GM18909 (cell line): ENCODE data around the gene CACNA1B.

Experiments used
- ATAC-seq: cut with Tn5 transposase; IDR thresholded peaks from one replicate; pipeline ENCODE4 v1.9.1; 2021; ENCODE audit warnings: mild to moderate bottlenecking; ENCODE audit not compliant: unreplicated experiment, poor library complexity

The CACNA1B gene

DNA sequence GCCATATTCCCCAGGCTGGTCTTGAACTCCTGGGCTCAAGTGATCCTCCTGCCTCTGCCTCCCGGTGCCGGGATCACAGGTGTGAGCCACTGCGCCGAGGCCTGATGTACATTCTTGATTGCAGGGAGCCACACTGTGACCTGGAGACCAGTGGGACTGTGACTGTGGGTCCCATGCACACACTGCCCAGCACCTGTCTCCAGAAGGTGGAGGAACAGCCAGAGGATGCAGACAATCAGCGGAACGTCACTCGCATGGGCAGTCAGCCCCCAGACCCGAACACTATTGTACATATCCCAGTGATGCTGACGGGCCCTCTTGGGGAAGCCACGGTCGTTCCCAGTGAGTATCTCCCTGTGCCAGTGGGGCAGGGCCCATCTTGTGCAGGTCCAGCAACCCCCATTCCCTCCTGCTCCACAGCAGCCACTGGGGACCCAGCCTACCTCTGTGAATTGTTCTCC, 147.3 kb downstream of the CACNA1B start:
- no peak for ATAC-seq

DNA sequence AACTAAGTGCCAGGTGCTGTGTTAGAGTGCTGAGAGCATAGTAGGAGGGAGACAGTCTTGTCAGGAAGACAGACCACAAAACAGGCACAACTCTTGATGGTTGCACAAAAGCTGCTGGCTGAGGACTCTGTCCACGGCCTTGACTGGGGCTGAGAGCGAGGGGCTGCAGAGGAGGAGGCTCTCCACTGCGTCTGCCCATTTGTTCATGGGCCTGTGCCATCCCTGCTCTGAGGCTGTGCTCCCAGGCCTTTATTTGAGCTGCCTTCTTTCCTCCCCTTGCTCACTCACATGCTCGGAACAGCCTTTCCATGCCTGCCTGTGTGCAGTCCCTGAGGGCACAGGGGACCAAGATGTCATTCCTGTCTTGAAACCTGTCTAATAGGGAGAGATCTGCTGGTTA, 147.8 kb downstream of the CACNA1B start:
- ATAC-seq = no peak

DNA sequence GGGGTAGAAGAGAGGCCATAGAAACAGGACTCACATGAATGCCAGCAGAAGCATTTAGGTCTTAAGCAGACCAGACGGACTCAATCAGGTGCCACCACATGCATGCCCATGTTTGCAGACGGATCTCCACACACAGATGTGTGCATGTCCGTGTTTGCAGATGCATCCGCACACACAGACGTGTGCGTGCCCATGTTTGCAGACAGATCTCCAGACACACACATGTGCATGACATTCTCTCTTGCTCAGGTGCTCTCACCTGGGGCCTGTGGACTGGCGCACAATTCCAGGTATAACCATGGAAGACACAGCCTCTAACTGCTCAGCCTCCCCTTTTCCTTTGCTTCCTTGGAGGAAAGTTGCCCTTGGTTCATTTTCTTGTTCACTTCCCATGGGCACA, 148.3 kb downstream of the CACNA1B start:
- ATAC-seq = no peak

DNA sequence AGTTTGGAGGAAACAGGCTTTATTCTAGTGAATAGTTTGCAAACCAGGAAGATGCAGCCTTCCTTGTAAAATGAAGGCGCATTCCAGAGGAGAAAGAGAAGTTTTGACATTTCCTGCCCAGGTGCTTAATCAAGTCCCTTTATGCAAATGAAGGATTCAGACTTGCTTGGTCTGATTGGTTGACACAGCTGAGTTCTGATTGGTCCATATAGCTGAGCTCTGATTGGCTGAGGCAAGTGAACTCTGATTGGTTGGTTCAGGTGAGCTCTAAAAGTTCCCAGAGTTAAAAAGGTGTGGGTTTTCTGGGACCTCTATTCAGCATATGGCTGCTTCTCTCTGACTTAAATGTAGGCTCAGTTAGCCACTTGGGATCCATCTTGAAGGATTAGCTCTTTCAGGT, 151.0 kb downstream of the CACNA1B start:
- no peak for ATAC-seq

DNA sequence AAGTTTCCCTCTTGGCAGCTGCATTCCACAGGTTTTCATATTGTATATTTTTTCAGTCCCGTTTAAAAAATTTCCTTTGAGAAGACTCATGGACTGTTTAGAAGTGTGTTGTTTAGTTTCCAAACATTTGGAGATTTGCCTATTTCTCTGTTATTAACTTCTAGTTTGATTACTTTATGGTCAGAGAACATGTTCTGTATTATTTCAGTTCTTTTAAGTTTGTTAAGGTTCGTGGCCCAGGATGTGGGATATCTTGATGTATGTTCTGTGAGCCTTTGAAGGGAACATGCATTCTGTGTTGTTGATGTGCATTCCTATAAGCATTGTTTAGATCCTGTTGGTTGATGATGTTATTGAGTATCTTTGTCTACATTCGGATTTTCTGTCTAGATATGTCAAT, 153.6 kb downstream of the CACNA1B start:
- no peak for ATAC-seq

DNA sequence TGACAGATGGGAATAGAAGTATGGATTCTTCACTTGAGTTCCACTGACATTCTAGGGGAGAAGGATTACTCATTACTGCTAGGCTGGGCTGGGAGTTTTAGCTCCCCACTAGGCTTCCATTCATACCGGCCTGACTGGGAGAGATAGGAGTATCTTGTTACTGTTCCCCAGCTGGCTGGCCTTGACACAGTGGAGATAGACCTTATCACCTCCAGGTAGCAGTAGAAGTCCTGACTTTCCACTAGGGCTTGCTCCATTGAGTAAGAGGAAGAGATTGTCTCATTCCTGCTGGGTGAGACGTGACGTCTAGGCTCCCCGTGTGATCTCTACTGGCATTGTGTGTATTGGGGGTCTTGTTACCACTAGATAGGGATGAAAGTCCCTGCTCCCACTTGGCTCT, 156.4 kb downstream of the CACNA1B start:
- ATAC-seq = no peak

DNA sequence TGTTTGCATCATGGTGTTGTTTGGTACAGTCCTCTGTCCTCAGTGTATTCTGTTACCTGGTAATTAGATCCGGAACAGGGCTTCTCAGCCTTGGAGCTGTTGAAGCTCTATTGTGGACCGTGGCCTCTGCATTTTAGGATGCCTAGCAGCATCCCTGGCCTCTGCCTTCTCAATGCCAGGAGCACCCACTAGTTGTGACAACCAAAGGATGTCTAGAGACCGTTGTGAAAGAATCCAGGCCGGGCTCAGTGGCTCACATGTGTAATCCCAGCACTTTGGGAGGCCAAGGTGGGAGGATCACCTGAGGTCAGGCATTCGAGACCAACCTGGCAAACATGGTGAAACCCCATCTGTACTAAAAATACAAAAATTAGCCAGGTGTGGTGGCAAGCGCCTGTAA, 159.6 kb downstream of the CACNA1B start:
- no peak for ATAC-seq

DNA sequence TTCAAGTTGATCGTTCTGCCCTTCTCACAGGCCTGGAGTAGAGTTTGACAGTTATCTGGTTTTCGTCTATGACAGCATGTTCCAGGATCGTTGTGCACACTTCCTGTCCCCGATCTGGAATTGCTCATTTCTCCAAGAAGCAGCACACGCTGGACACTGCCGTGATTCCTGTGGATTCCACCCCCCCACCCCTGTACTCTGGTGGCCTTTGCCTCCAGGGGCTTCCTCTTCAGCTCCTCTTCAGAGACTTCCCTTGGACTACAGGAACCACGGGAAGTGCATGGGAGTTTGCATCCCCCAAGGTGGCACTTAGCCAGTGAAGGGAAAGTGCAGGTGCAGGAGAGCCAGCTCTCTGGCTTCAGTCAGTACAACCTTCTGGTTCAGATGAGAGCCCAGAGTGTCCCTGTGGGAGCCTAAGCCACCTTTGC, 160.7 kb downstream of the CACNA1B start:
- no peak for ATAC-seq

DNA sequence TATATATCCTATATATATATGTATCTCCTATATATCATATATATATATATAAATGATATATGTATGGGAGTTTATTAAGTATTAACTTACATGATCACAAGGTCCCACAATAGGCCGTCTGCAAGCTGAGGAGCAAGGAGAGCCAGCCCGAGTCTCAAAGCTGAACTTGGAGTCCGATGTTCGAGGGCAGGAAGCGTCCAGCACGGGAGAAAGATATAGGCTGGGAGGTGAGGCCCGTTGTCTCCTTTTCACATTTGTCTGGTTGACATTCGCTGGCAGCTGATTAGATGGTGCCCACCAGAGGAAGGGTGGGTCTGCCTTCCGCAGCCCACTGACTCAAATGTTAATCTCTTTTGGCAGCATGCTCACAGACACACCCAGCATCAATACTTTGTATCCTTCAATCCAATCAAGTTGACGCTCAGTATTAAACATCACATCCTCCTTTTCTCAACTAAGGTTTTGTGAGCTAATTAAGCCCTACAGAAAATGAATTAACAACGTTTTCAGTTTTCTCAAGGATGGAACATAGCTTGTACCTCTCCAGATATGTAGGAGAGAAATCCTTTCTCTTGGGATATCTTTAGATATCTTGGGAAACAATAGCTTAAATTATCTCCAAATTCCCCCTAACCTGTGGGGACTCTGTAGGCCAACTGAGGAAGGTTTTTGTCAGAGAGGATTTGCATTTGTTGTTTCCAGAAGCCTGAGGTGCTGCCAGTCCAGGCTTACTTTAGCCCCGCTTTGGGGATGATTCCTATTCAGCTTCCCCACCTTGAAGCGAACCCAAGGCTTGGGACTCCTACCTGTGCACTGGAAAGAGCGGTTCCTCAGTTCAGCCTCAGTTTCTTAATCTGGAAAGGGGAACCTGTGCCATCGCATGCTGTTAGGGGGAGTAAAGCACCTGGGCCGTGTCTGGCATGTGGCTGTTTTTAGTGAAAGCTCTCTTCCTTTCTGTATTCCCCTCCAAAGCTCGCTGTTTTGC, 163.2 kb downstream of the CACNA1B start:
- ATAC-seq = no peak

DNA sequence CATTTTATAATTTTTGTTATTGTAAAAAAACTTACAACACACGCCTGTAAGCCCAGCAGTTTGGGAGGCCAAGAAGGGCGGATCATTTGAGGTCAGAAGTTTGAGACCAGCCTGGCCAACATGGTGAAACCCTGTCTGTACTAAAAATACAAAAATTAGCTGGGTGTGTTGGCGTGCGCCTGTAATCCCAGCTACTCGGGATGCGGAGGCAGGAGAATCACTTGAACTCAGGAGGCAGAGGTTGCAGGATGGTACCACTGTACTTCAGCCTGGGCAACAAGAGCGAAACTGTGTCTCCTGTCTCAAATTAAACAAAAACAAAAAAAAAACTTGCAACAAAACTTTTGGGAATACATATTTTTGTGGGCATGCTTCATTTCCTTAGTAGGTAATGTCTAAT, 164.6 kb downstream of the CACNA1B start:
- no peak for ATAC-seq

DNA sequence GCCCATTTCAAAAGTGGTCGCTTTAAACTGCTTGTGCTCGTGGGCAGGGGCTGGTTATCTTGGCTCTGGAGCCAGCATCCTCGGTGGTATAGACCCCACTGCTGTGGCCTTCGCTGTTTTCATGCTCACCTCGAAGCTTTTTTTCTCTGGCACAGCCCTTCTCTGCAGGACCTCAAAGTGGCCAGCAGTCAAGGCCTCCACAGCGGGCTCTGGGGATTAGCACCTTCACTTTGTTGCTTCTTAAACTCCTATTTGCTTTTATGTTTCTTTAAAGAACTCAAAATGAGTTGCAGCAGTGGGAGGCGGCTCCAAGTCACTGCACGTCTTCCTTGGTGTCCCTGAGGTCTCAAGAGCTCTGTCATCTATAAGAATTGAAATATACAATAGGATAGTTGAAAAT, 165.1 kb downstream of the CACNA1B start:
- ATAC-seq = no peak

DNA sequence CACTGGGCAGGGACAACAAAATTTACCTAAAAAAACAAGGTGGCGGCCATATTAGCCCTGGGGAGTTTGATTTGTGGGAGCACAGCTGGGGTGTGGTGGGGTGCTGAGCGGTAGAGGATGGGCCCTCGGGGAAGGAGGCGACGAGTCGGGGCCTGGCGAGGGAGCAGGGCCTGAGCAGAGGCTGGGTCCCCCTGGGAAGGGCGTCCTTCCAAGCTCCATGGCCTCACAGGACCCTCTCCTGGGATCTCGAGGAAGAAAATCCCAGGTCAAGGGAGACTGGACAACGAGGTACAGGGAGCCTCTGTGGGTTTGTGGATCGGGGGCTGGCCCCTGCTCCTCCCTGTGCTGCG, 165.5 kb downstream of the CACNA1B start:
- ATAC-seq = no peak

DNA sequence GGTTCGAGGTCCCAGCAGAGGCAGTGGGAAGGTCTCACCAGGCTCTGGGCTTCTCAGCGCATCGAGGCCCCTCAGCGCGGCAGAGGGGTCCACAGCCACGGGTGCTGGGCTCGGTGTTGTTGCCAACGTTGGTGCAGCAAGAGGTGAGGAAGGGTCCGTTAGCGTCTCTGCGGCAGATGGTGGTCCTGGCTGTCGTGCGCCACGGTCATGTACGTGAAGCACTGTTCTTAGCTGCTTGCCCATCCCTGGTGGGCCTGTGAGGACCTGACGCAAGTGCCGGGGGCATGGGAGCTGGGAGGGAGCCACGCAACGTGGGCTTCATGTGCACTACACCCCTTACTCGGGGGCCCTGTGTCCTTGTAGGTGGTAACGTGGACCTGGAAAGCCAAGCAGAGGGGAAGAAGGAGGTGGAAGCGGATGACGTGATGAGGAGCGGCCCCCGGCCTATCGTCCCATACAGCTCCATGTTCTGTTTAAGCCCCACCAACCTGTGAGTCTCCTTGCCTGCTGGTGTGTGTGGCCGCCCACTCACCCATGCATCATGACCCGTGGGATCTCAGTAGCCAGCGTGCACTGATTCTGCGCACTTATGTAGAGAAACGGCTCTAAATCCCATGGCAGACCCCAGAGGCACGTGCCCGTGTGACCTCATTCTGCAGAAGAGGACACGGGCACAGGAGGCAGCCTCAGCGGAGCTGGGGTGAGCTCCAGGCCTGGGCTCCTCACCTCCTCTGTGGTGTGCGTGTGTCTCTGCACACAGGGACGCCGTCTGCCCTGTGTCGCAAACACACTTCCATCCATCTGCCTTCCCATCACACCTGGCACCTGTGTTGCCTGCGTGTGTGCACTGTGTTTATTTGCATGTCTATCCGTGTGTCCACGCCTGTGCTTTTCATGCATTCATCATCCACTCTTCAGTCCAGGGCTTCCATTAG, 166.1 kb downstream of the CACNA1B start:
- ATAC-seq = no peak

DNA sequence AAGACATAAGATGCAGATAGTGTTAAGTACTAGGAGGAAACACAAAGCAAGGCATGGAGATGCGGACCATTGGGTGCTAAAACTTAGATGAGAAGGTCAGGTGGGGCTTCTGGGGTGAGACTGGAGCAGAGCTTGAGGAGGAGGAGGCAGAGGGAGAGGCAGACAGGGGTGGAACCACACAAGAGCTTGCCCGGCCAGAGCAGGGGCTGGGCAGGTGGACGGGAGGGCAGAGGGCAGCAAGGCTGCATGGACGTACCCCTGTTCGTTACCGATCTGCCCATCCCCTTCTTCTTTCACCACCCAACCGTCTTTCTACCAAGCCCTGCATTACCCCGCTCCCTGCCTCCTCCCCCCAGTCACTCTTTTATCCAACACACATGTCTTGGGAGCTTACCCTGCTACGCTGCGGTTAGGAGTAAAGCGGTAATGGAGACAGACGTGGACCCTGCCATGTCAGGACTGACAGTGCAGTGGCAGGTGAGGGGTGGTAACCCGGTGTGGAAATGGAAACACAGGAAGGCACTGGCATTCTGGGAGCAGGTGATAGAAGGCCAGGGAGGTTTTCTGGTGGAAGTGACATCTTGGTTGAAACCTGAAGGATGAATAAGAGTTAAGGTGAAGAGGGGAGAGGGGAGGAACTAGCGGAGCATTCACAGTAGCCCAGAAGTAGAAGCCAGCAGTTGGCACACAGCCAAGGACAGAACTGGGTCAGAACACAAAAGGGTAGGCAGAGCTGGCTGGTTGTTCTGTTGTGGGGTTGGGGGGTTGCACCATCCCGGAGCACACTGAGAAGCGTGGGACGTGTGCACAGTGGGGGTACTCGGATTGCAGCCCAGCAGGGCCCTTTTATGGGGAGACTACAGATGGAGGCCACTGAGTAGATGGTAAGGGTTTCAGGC, 167.2 kb downstream of the CACNA1B start:
- no peak for ATAC-seq

DNA sequence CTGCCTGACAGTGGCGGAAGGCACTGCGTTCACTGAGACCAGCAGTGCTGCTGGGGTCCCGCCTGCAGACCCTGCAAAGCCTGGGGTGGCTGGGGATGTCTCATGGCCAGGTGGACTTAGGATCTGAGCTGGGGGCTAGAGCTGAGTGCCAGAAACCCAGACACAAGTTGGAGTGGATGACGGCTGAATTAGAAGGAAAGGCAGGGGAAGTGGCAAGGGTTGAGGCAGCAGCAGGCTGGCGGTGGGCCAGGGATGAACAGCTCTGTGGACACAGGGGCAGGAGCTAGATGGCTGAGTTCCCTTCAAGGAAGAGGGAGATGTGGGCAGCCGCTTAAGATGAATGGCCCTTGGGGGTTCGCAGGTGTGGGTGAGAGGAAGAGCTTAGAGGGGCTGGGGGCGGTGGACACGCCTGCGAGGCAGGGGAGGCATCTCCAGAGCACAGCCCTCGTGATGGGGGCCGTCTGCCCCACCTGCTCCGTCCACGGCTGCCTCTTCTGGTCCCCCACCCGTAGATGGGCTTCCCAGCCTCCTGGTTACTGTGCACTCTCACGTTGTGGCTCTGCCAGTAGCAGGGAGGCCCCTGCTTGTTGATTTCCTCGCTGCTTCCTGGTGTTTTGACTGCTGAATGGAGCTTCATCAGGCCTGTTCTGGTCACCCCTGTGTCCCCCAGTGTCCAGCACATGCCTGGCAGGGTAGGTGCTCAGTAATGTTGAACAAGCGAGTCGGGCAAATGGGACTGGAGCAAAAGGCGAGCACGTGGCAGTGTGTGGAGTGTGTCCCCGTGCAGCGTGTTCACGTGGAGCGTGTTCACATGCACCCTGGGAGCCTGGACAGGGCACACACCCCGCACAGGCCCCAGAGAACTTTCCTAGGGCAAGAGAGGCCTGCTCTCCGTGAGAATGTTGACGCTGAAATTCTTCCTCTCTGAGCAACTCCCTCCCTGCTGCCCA, 168.2 kb downstream of the CACNA1B start:
- no peak for ATAC-seq

DNA sequence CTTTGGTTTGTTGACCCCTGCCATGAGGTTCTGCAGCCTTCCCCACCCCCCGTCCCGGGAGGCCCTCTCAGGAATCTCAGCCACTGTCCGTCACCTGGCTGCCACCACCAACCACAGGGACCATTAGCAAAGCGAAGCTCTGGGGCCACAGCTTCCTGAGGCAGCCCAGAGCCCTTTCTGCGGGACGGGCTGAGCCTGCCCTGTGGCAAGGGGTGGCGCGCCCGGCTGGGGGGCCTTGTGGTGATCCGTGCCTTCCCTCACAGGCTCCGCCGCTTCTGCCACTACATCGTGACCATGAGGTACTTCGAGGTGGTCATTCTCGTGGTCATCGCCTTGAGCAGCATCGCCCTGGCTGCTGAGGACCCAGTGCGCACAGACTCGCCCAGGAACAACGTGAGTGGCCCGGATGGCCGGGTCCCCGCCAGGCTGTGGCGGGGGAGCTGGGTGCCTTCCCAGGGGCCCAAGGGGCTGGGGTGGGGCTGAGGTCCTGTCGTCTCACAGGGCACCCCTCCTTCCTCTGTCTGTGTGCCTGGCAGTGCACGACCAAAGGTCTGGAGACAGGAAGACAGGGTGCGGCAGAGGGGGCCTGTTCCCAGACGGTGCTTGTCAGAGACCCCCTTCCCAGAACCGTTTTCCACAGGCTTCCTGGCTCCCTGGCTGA, 169.2 kb downstream of the CACNA1B start:
- ATAC-seq = no peak

DNA sequence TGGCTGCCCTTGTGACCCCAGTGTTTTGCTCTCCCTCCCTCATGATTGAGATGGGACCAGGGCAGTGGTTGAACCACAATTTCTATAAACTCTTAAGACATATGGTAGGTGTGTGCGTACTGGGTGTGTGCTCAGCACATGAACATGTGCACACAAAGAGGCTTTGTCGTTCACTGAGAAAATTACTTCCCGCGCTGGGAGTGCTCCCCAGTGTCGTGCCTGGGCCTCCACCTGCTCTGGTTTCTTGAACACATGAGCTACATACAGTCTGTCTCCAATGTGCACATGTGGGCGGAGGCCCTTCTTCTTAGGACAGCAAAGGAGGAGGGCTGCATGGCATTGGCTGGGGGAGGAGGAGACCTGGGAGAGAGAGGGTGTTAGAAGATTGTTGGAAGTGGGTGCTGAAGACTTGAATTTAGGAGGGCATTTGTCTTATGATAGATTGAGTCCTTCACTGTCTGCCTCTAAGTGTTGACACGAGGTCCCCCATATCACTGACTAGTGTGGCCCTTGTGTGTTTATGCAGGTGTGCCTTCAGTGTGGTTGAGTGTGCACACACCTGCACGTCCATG, 170.0 kb downstream of the CACNA1B start:
- ATAC-seq = no peak

DNA sequence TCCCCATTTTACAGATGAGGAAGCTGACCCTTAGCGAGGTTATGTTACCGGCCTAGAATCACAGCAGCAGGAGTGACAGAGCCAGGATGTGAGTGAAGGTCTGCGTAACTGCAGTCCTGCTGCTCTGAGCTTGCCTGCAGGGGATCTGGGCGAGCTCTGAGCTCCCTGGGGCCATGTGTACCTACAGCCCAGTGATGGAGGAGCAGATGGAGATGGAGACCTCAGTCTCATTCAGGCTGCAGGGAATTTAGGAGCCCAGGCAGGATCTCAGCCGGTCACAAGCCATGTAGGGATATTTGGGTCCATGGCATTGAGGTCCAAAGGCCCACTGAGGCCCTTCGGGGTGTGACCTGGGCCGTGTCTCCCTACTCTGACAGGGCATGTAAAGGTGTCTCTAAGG, 170.6 kb downstream of the CACNA1B start:
- ATAC-seq = no peak
